ENCODE data around the gene PTPN6.
"Not testable (repeated sequence)": the region's sequence is repeated elsewhere in the genome, so short reads cannot be mapped to it uniquely, and the experiment has no call there.

Gene PTPN6

GRCh38 chr12:6950811-6951540, at the start of gene PTPN6:
PTPN6 (plus strand) TSS chr12:6951356; CDS start chr12:6951513, 157 bp downstream.
- peak in 22 of 42 donors; percentile 34 to 71 (median 52) for DNase-seq
- intact Hi-C loops (cut with DNase I) = no loop called here

GRCh38 chr12:6902448-6902847, 48.7 kb upstream of the PTPN6 start:
- intact Hi-C loops (cut with DNase I) = no loop called here
- DNase-seq = no peak

- intact Hi-C loops (cut with DNase I) = no loop called here
These were observed 47.4 kb upstream of the PTPN6 start for GRCh38 chr12:6903722-6904121.

GRCh38 chr12:6904280-6905276, 46.6 kb upstream of the PTPN6 start, which contains the start of gene LRRC23:
LRRC23 (plus strand) TSS chr12:6904822; CDS start chr12:6905634, 812 bp downstream.
- DNase-seq = peak; percentile 97 to 100 (median 99)
- intact Hi-C loops (cut with DNase I) = no loop called here

More at GRCh38 chr12:6903722-6904121, 47.4 kb upstream of the PTPN6 start:
- DNase-seq = no peak

GRCh38 chr12:6905414-6906040, 45.6 kb upstream of the PTPN6 start:
- no peak for DNase-seq
- intact Hi-C loops (cut with DNase I) = no loop called here

GRCh38 chr12:6908141-6908540, 43.0 kb upstream of the PTPN6 start:
- intact Hi-C loops (cut with DNase I) = not testable (repeated sequence)
- DNase-seq = peak in 1 of 42 donors; percentile 31

- DNase-seq = peak in 1 of 42 donors; percentile 3
- intact Hi-C loops (cut with DNase I) = no loop called here
These were observed 41.6 kb upstream of the PTPN6 start for GRCh38 chr12:6909421-6910145.

- intact Hi-C loops (cut with DNase I) = no loop called here
- peak in 1 of 42 donors; percentile 20 for DNase-seq
These were observed 38.8 kb upstream of the PTPN6 start for GRCh38 chr12:6912164-6912935.

GRCh38 chr12:6914246-6914946, 36.8 kb upstream of the PTPN6 start, which contains the start of gene ENO2:
ENO2 (plus strand) TSS chr12:6914580; CDS start chr12:6915833, 1,253 bp downstream.
- DNase-seq = peak; percentile 73 to 97 (median 91)
- intact Hi-C loops (cut with DNase I) = no loop called here

GRCh38 chr12:6914947-6915788, 36.0 kb upstream of the PTPN6 start:
- peak in 9 of 42 donors; percentile 25 to 73 (median 50) for DNase-seq
- intact Hi-C loops (cut with DNase I) = no loop called here

- DNase-seq = peak in 1 of 42 donors; percentile 20
- intact Hi-C loops (cut with DNase I) = no loop called here
These were observed 35.3 kb upstream of the PTPN6 start for GRCh38 chr12:6915789-6916285.

- intact Hi-C loops (cut with DNase I) = no loop called here
- DNase-seq = peak in 1 of 42 donors; percentile 9
These were observed 34.5 kb upstream of the PTPN6 start for GRCh38 chr12:6916426-6917200.

GRCh38 chr12:6917491-6918231, 33.5 kb upstream of the PTPN6 start:
- intact Hi-C loops (cut with DNase I) = no loop called here
- DNase-seq = peak in 1 of 42 donors; percentile 7

GRCh38 chr12:6919588-6919987, 31.6 kb upstream of the PTPN6 start:
- intact Hi-C loops (cut with DNase I) = no loop called here
- peak in 2 of 42 donors; percentile 10 to 18 for DNase-seq
